ENCODE results near the gene FNIP2. TPM values are rescaled to one million over a fixed set of nuclear protein-coding genes. Genes with fewer than 3 reads are reported as not detected.
A peak's percentile ranks its signal among the peaks of the same experiment; 100 is the strongest.

Gene FNIP2
- total RNA-seq, 1 experiment from 2014 or later = 35.3 TPM

DNA sequence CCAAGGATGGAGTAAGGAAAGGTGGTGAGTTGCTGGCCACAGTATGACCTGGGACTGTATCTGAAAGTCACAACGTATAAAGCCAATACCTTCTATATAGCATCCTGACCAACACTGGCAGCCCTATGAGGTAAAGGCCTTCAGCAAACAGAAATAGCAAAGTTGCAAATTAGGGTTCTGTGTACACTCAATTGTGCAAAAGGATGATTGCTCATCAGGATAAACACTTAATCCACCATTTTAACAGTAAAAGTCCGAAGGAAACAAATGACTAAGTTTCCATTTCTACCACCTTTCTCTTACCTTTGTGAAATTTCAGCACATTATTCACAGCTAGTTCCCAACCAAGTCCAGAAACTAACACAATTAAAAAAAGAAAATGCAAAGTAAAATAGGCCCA, 1.4 kb upstream of the FNIP2 start:
- H3K4me1 Mint-ChIP-seq (ENCODE audit: low read depth, unreplicated experiment) = peaks cover 17% of the 10 kb centered on the region
- no peaks in the 10 kb centered on the region for H3K27me3 Mint-ChIP-seq (ENCODE audit: unreplicated experiment)
- H3K36me3 Mint-ChIP-seq (ENCODE audit: insufficient read depth, unreplicated experiment) = peaks cover 33% of the 10 kb centered on the region
- BruUV-seq (replicated peaks) = no TSS peak
- intact Hi-C loops (cut with micrococcal nuclease; ENCODE audit: unreplicated experiment) = no loop called here
- no peaks in the 10 kb centered on the region for H3K9me3 Mint-ChIP-seq (ENCODE audit: low read depth, unreplicated experiment)
- H3K4me3 Mint-ChIP-seq (ENCODE audit: low read depth, unreplicated experiment) = peak overlapping the region; percentile 99
- TF ChIP-seq, protein P1, sequence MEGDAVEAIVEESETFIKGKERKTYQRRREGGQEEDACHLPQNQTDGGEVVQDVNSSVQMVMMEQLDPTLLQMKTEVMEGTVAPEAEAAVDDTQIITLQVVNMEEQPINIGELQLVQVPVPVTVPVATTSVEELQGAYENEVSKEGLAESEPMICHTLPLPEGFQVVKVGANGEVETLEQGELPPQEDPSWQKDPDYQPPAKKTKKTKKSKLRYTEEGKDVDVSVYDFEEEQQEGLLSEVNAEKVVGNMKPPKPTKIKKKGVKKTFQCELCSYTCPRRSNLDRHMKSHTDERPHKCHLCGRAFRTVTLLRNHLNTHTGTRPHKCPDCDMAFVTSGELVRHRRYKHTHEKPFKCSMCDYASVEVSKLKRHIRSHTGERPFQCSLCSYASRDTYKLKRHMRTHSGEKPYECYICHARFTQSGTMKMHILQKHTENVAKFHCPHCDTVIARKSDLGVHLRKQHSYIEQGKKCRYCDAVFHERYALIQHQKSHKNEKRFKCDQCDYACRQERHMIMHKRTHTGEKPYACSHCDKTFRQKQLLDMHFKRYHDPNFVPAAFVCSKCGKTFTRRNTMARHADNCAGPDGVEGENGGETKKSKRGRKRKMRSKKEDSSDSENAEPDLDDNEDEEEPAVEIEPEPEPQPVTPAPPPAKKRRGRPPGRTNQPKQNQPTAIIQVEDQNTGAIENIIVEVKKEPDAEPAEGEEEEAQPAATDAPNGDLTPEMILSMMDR (IDR thresholded peaks at IDR 0.05; ENCODE audit: unreplicated experiment) = no peak
- DNase-seq = no peak
- CTCF ChIA-PET = no interaction called here
- H3K27ac Mint-ChIP-seq (ENCODE audit: unreplicated experiment) = no peak overlapping the region

DNA sequence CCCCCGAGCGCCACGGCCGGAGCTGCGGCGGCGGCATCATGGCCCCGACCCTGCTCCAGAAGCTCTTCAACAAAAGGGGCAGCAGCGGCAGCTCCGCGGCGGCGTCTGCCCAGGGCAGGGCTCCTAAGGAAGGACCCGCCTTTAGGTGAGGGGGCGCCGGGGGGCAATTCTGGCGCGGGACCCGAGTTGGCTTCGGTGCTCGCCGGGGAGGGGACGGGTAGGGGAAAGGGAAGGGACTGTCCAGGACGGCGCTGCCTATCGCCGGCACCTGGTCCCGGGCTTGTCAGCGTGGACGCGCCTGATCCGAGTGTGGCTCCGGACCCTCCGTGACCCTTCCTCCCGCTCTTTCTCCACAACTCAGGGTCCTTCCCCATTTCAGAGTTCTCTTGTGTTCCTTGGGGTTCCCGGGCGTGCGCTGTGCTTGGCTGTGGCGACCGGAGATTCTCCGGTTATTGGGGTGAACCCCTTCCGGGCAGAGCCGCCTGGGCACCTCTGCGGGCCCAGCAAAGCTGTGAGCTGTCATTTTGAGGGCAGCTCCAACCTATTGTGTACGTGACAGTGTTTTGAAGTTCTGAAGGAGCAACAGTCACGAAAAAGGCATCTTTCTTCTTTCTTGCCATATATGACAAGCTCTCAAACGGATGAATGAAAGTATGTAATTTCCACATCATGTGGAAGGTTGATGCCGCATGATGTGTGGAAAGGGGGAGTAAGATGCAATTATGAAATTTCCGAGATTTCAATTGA, 522 bp downstream of the FNIP2 start:
- H3K4me3 Mint-ChIP-seq (ENCODE audit: low read depth, unreplicated experiment) = peak overlapping the region; percentile 99
- no peaks in the 10 kb centered on the region for H3K9me3 Mint-ChIP-seq (ENCODE audit: low read depth, unreplicated experiment)
- intact Hi-C loops (cut with micrococcal nuclease; ENCODE audit: unreplicated experiment) = no loop called here
- H3K27ac Mint-ChIP-seq (ENCODE audit: unreplicated experiment) = peak overlapping the region; percentile 88
- peak; percentile 18 for DNase-seq
- peaks cover 25% of the 10 kb centered on the region for H3K4me1 Mint-ChIP-seq (ENCODE audit: low read depth, unreplicated experiment)
- peaks cover 33% of the 10 kb centered on the region for H3K36me3 Mint-ChIP-seq (ENCODE audit: insufficient read depth, unreplicated experiment)
- no peaks in the 10 kb centered on the region for H3K27me3 Mint-ChIP-seq (ENCODE audit: unreplicated experiment)
- no TSS peak for BruUV-seq (replicated peaks)
- CTCF ChIA-PET = interaction anchor here (0.8 kb wide), 1 partner anchor 69 kb away, joined by 3 read pairs; no protein-coding TSS in a partner anchor
- TF ChIP-seq, protein P1 (IDR thresholded peaks at IDR 0.05; ENCODE audit: unreplicated experiment) = no peak

DNA sequence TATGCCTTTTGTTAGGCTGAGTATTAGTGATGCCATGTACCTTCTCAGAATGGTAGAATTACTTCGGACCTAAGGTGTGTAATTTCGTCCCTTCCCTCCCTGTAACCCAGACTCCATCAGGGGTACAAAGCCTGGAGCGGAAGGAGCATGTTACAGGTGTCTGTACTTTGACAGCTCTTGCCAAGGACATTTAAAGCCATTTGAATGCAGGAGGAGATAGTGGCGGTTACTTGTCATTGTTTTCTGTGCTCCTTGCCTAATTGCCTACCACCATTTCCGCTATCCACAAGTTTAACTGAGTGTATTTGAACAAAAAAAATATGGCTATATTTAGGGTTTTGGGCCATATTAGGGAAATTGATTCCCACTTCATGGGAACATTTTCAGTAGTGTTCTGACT, 1.8 kb downstream of the FNIP2 start:
- intact Hi-C loops (cut with micrococcal nuclease; ENCODE audit: unreplicated experiment) = loop anchor here (5.0 kb wide), 1 partner anchor 38 kb away; no protein-coding TSS in a partner anchor
- peak overlapping the region; percentile 42 for H3K27ac Mint-ChIP-seq (ENCODE audit: unreplicated experiment)
- no peaks in the 10 kb centered on the region for H3K9me3 Mint-ChIP-seq (ENCODE audit: low read depth, unreplicated experiment)
- H3K4me3 Mint-ChIP-seq (ENCODE audit: low read depth, unreplicated experiment) = peak overlapping the region; percentile 99
- peaks cover 32% of the 10 kb centered on the region for H3K4me1 Mint-ChIP-seq (ENCODE audit: low read depth, unreplicated experiment)
- no peak for DNase-seq
- peaks cover 33% of the 10 kb centered on the region for H3K36me3 Mint-ChIP-seq (ENCODE audit: insufficient read depth, unreplicated experiment)
- TF ChIP-seq, protein P1 (IDR thresholded peaks at IDR 0.05; ENCODE audit: unreplicated experiment) = no peak
- CTCF ChIA-PET = no interaction called here
- BruUV-seq (replicated peaks) = no TSS peak
- no peaks in the 10 kb centered on the region for H3K27me3 Mint-ChIP-seq (ENCODE audit: unreplicated experiment)

DNA sequence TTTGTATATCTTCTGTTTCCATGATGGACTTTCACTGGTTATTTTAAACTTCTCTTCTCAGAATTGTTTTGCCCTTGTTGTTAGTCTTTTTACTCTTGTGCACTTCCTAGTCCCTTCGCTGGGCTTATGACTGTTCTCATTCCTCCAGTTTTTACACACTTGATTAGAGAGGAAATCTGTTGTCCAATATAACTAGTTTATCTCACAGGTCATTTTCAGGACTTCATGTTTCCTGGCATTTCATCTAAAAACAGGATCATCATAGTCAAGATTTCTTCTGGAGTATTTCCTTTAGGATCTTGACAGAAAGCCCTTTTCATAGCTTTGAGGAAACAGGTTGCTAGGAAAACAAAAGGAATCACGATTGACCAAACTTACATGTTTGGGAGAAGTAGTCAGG, 3.0 kb downstream of the FNIP2 start:
- no peak for DNase-seq
- Mint-ChIP-seq H3K36me3 (ENCODE audit: insufficient read depth, unreplicated experiment) (peaks cover 33% of the 10 kb centered on the region), H3K27ac (ENCODE audit: unreplicated experiment) (peak overlapping the region; percentile 42), H3K4me3 (ENCODE audit: low read depth, unreplicated experiment) (peak overlapping the region; percentile 99), H3K4me1 (ENCODE audit: low read depth, unreplicated experiment) (peaks cover 32% of the 10 kb centered on the region), H3K27me3 (ENCODE audit: unreplicated experiment) (no peaks in the 10 kb centered on the region), H3K9me3 (ENCODE audit: low read depth, unreplicated experiment) (no peaks in the 10 kb centered on the region)
- intact Hi-C loops (cut with micrococcal nuclease; ENCODE audit: unreplicated experiment) = loop anchor here (5.0 kb wide), 1 partner anchor 39 kb away; no protein-coding TSS in a partner anchor
- BruUV-seq (replicated peaks) = no TSS peak
- CTCF ChIA-PET = no interaction called here
- TF ChIP-seq, protein P1 (IDR thresholded peaks at IDR 0.05; ENCODE audit: unreplicated experiment) = no peak

Measured in Calu3 (cell line).